Cardiac muscle cell (in vitro differentiated cells and primary cell): ENCODE results near the gene COL4A2. TPM values are rescaled to one million over a fixed set of nuclear protein-coding genes. Genes with fewer than 3 reads are reported as not detected.
A peak's percentile ranks its signal among the peaks of the same experiment; 100 is the strongest.

Experiments
- DNase-seq, 2 donors: peaks; one replicate each; pipeline versions ENCODE4 v3.0.0 to v3.0.0-alpha.2; 2010 to 2017; ENCODE audit warnings: low read depth in 1 of 2, low spot score in 1 of 2
- H3K27ac ChIP-seq: fragments of 200-600 bp; sonication (generic); 2 replicates; pipeline ENCODE4 v1.5.1; 2016
- H3K27me3 ChIP-seq: fragments of 200-600 bp; sonication (generic); 2 replicates; pipeline ENCODE4 v1.6.0; 2016; ENCODE audit warnings: control low read depth
- H3K36me3 ChIP-seq: fragments of 200-600 bp; sonication (generic); 2 replicates; pipeline ENCODE4 v1.5.1; 2016; ENCODE audit warnings: control low read depth
- H3K4me1 ChIP-seq: fragments of 200-600 bp; sonication (generic); 2 replicates; pipeline ENCODE4 v1.8.1; 2017; ENCODE audit warnings: low read depth, mild to moderate bottlenecking, mixed run types
- H3K4me3 ChIP-seq: fragments of 200-600 bp; sonication (generic); 2 replicates; pipeline ENCODE4 v1.5.1; 2016; ENCODE audit warnings: mild to moderate bottlenecking
- H3K9me3 ChIP-seq: fragments of 200-600 bp; sonication (generic); 2 replicates; pipeline ENCODE4 v1.5.1; 2017; ENCODE audit warnings: low read depth, mild to moderate bottlenecking, control low read depth
- CTCF ChIP-seq: IDR thresholded peaks from 2 replicates; pipeline ENCODE4 v1.5.1; 2012; ENCODE audit warnings: low read depth, mild to moderate bottlenecking, low read length
- polyA plus RNA-seq: library from polyadenylated mRNA; unstranded; fragments of >200 nt; fragmentation: Nextera tagmentation; extraction: Ambion mirVana; gene quantifications from 2 replicates; pipeline ENCODE4 v1.2.1, GENCODE V29; 2016
- total RNA-seq: library from RNA; depleted of rRNA; stranded (reverse); fragments of >200 nt; gene quantifications from 2 replicates; pipeline ENCODE4 v1.2.3, GENCODE V29; 2016

COL4A2 gene
- total and polyA plus RNA-seq, 2 experiments from 2014 or later: 184 to 516 TPM

- Histone ChIP-seq H3K9me3 (no peaks in the 10 kb centered on the region), H3K36me3 (no peaks in the 10 kb centered on the region), H3K4me1 (no peaks in the 10 kb centered on the region), H3K27me3 (no peaks in the 10 kb centered on the region), H3K4me3 (no peak overlapping the region), H3K27ac (no peak overlapping the region)
- no peak for TF ChIP-seq CTCF
- DNase-seq: no peak
These were observed 41.8 kb upstream of the COL4A2 start for GRCh38 chr13:110265341-110265681.

GRCh38 chr13:110265682-110266430 is 41.2 kb upstream of the COL4A2 start:
- no peaks in the 10 kb centered on the region for H3K9me3 ChIP-seq
- H3K4me1 ChIP-seq: peaks cover 2% of the 10 kb centered on the region
- no peak overlapping the region for H3K4me3 ChIP-seq
- no peak for TF ChIP-seq CTCF
- H3K27me3 ChIP-seq: no peaks in the 10 kb centered on the region
- no peak overlapping the region for H3K27ac ChIP-seq
- no peak for DNase-seq
- no peaks in the 10 kb centered on the region for H3K36me3 ChIP-seq

GRCh38 chr13:110266431-110266809 is 40.7 kb upstream of the COL4A2 start:
- H3K4me3 ChIP-seq: no peak overlapping the region
- H3K9me3 ChIP-seq: no peaks in the 10 kb centered on the region
- no peak for TF ChIP-seq CTCF
- no peaks in the 10 kb centered on the region for H3K27me3 ChIP-seq
- DNase-seq: no peak
- H3K36me3 ChIP-seq: no peaks in the 10 kb centered on the region
- H3K4me1 ChIP-seq: peaks cover 7% of the 10 kb centered on the region
- no peak overlapping the region for H3K27ac ChIP-seq

- no peak overlapping the region for H3K4me3 ChIP-seq
- H3K27ac ChIP-seq: no peak overlapping the region
- DNase-seq: peak in 1 of 2 donors; percentile 54
- H3K36me3 ChIP-seq: no peaks in the 10 kb centered on the region
- H3K9me3 ChIP-seq: no peaks in the 10 kb centered on the region
- H3K27me3 ChIP-seq: no peaks in the 10 kb centered on the region
- H3K4me1 ChIP-seq: peaks cover 7% of the 10 kb centered on the region
- TF ChIP-seq CTCF: no peak
These were observed 40.1 kb upstream of the COL4A2 start for GRCh38 chr13:110266983-110267382.

GRCh38 chr13:110268061-110268460 is 39.0 kb upstream of the COL4A2 start:
- Histone ChIP-seq H3K4me1 (peaks cover 7% of the 10 kb centered on the region), H3K27me3 (no peaks in the 10 kb centered on the region), H3K27ac (no peak overlapping the region), H3K9me3 (no peaks in the 10 kb centered on the region), H3K36me3 (no peaks in the 10 kb centered on the region), H3K4me3 (no peak overlapping the region)
- no peak for DNase-seq
- TF ChIP-seq CTCF: no peak
